NCI-H82 treated with DMSO at 0.1 percent for 48 hours (cell line): Measurements from ENCODE around the gene SLC45A1.

ENCODE experiments used
- DNase-seq: peaks from one replicate; lab custom pipeline; 2025; ENCODE audit not compliant: unreplicated experiment; lab: John Stamatoyannopoulos, UW

The SLC45A1 gene

GRCh38 chr1:8352471-8352845 lies 34.5 kb downstream of the SLC45A1 start:
- no peak for DNase-seq

- no peak for DNase-seq
Observed at GRCh38 chr1:8352886-8353785, 35.2 kb downstream of the SLC45A1 start.

GRCh38 chr1:8354038-8354437 lies 36.1 kb downstream of the SLC45A1 start:
- DNase-seq: no peak

GRCh38 chr1:8355439-8356255 lies 37.7 kb downstream of the SLC45A1 start:
- no peak for DNase-seq

- no peak for DNase-seq
Observed at GRCh38 chr1:8356256-8357209, 38.6 kb downstream of the SLC45A1 start.

- no peak for DNase-seq
Observed at GRCh38 chr1:8357329-8358101, 39.6 kb downstream of the SLC45A1 start.

GRCh38 chr1:8358241-8358896 lies 40.5 kb downstream of the SLC45A1 start:
- no peak for DNase-seq

GRCh38 chr1:8358897-8359616 lies 41.1 kb downstream of the SLC45A1 start:
- DNase-seq: no peak

GRCh38 chr1:8359617-8360481 lies 41.9 kb downstream of the SLC45A1 start:
- DNase-seq: no peak

GRCh38 chr1:8360493-8361197 lies 42.7 kb downstream of the SLC45A1 start:
- no peak for DNase-seq

- no peak for DNase-seq
Observed at GRCh38 chr1:8361198-8361849, 43.4 kb downstream of the SLC45A1 start.

GRCh38 chr1:8362701-8363101 lies 44.8 kb downstream of the SLC45A1 start:
- no peak for DNase-seq

GRCh38 chr1:8363186-8363766 lies 45.4 kb downstream of the SLC45A1 start:
- no peak for DNase-seq

- DNase-seq: no peak
Observed at GRCh38 chr1:8363767-8364301, 45.9 kb downstream of the SLC45A1 start.

- no peak for DNase-seq
Observed at GRCh38 chr1:8364528-8365442, 46.9 kb downstream of the SLC45A1 start.
